GM19240 (cell line): Measurements from ENCODE around the gene MT2A.

ENCODE experiments used
- DNase-seq: peaks from one replicate; pipeline ENCODE4 v3.0.0; 2011; ENCODE audit warnings: low spot score; ENCODE audit not compliant: insufficient read length

Gene MT2A

DNA sequence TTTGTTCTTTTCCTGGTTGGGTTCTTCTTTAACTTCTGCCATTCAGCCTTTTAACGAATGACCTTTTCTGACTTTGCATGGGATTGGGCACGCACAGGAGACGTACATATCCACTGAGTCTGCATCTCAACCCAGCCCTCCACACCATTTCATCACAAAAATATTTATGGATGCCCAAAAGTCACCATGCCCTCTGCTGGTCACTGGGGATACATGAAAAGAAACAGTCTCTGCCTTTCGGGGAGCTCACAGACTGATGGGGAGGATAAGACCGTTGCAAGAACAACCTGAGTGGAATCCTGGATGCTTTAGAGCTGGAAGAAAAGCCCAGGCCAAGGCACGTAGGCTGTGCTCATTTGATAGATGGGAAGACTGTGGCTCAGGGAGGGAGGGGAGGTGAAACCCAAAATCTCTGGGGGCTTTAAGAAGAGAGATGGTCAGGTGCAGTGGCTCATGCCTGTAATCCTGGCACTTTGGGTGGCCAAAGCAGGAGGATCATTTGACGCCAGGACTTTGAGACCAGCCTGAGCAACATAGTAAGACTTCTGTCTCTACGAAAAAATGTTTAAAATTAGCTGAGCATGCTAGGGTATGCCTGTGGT, 7.9 kb upstream of the MT2A start:
- DNase-seq: peak; percentile 24

DNA sequence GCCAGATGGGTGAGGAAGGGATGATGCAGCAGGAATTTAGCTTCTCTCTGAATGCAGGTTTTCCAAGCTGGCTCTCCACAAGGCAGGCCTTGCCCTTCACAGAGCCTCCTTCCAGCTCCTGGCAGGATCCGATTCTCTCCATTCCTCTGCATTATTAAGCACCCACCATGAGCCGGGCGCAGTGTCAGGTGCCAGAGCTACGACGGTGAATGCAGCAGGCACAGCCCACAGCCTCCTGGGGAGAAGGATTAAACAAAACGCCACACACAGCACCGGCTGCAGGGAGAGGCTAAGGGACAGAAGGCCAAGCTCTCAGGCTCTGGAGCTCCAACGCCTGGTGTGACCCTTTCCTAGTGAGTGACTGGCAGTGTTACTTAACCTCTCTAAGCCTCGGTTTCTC, 7.1 kb upstream of the MT2A start:
- DNase-seq: no peak

GRCh38 chr16:56603589-56603988, 4.8 kb upstream of the MT2A start:
- no peak for DNase-seq

DNA sequence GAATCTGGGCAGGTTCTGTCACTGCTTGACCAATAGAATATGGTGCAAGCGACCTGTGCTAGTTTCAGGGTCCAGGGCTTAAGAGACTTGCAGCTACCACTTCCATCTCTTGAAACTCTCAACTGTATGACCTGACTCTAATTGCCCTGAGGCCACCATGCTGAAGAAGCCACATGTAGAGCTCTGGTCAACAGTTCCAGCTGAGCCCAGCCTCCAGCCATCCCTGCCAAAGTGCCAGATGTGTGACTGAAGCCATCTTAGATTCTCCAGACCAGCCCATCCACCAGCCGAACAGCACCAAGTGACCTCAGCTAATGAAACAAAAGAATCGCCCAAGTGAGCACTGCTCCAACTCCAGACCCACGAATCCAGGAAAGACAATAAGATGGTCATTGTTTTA, 3.4 kb upstream of the MT2A start:
- DNase-seq: no peak

- no peak for DNase-seq
Measured at GRCh38 chr16:56605475-56605874, 2.9 kb upstream of the MT2A start.

- DNase-seq: no peak
Measured at GRCh38 chr16:56606071-56606475, 2.3 kb upstream of the MT2A start.

DNA sequence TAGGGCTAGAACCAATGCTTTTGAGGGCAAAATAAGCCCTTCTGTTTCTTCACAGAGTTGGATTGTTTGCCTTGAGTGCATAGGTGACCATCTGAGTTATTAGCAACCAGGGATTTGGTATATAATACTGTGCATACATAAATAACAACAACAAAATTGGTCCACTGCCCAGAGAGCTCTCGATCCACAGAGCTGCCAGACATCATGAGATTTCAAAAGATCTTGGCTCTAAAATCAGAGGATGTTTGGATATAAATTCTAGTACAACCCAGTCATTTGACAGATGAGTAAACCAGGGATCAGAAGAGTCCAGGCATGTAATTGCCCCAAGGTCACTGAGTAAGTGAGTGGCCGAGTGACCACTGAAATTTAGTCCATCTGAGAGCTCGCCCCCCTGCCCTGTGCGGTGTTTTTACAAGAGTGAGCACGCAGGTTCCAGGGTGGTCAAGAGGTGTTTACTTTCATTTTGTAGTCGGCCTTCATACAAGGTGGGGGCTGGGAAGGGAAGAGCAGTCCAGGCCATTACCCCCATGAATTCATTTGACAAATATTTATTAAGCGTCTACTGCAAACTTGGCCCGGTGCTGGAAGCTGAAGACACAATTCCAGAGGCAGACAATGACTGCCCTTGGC, 1.8 kb upstream of the MT2A start:
- DNase-seq: no peak

GRCh38 chr16:56607109-56607618, 1.2 kb upstream of the MT2A start:
- no peak for DNase-seq

- no peak for DNase-seq
Measured at GRCh38 chr16:56607675-56608042, 725 bp upstream of the MT2A start.

DNA sequence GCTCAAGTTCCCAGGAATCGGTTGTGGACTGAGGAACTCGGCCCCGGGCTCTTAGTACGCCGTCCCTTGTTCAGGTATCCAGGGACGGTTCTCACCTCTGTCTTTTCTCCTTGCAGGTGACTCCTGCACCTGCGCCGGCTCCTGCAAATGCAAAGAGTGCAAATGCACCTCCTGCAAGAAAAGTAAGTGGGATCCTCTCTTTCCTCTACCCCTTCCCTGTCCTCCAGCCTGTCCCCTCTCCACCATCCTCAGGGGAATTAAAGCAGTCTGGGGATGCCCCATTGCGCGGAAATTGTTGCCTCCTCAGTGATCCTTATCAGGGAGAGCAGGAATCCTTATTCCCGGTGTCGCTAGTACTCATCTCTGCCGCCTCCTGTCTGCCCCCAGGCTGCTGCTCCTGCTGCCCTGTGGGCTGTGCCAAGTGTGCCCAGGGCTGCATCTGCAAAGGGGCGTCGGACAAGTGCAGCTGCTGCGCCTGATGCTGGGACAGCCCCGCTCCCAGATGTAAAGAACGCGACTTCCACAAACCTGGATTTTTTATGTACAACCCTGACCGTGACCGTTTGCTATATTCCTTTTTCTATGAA, 585 bp downstream of the MT2A start:
- DNase-seq: no peak

GRCh38 chr16:56609463-56609921, 1.1 kb downstream of the MT2A start:
- DNase-seq: peak; percentile 43

GRCh38 chr16:56610017-56610608, 1.7 kb downstream of the MT2A start:
- DNase-seq: no peak

DNA sequence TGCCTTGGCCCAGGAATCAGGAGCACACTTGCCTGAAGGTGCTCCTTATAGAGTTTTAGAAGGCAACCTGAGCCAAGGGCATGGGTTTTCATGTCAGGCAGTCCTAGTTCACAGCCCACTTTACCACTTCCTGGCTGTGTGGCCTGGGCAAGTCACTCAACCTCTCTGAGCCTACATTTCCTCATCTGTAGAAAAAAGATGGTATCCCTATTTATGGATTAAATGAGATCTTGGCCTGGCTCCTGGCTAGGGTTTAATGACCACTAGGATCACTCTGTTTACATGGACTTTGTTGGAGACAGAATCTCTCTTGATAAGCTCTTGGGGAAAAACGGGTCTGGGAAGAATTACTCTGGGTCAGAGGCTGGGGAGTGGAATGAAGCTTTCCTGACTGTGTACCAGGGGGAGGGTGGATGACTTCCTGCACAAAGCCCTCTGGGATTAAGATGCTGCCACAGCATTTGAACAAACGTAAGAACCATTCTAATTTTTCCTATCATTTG, 2.3 kb downstream of the MT2A start:
- no peak for DNase-seq

DNA sequence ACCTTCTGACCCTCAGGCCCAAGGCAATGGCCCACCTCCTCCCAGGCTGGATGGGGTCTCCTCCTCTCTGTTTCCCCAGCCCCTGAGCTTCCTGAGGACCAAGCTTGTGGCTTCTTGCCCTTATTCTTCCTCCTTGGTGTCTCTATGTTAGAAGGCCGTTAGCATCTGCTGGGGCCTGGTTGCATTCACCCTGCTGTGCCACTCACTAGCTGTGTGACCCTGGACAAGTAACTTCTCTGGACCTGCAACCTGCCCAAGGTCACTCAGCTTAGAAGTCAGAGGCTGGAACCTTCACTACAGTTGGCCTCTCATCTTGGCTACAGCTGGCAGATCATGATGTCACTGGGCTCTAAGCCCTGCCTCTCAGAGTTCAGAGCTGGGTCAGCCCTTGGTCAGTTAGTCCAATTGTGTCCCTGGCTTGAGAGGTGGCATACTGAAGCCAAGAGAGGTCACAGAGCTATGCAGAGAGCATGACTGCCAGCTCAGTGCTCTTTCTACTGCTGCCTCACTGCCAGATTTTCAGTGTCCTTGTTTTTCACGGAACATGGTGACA, 3.0 kb downstream of the MT2A start:
- no peak for DNase-seq

DNA sequence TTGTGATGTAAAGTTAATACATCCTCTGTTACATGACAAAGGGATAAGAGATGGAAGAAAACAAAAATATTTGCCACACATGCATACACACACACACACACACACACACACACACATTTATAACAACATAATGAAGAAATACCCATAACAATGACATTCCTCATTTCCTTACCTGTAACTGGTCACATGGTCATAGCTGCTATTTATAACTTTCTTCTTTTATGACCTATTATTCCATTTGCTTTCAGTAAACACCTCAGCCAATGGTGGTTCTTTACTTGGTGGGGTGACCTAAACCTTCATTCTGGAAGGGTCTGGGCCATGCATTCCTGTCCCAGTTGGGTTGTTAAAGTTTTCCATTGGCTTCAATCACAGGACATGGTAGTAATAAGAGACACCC, 5.3 kb downstream of the MT2A start:
- DNase-seq: no peak

- DNase-seq: no peak
Measured at GRCh38 chr16:56614549-56614991, 6.2 kb downstream of the MT2A start.

DNA sequence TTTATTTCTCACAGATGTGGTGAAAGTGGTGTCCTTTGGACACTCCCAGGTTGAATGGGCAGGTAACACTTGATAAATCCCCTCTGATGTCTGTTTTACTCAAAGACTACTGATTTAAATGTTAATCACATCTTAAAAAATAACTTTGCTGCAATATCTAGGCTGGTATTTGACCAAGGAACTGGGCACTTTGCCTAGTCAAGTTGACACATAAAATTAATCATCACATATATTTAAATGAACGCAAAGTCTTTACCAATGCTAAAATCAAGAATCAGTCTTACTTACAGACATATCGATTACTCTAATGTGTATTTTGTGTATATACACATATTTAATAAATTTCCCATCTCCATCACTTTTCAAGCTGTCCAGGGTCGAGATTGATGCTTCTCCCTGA, 7.0 kb downstream of the MT2A start:
- DNase-seq: no peak

- DNase-seq: no peak
Measured at GRCh38 chr16:56616608-56617211, 8.3 kb downstream of the MT2A start.

DNA sequence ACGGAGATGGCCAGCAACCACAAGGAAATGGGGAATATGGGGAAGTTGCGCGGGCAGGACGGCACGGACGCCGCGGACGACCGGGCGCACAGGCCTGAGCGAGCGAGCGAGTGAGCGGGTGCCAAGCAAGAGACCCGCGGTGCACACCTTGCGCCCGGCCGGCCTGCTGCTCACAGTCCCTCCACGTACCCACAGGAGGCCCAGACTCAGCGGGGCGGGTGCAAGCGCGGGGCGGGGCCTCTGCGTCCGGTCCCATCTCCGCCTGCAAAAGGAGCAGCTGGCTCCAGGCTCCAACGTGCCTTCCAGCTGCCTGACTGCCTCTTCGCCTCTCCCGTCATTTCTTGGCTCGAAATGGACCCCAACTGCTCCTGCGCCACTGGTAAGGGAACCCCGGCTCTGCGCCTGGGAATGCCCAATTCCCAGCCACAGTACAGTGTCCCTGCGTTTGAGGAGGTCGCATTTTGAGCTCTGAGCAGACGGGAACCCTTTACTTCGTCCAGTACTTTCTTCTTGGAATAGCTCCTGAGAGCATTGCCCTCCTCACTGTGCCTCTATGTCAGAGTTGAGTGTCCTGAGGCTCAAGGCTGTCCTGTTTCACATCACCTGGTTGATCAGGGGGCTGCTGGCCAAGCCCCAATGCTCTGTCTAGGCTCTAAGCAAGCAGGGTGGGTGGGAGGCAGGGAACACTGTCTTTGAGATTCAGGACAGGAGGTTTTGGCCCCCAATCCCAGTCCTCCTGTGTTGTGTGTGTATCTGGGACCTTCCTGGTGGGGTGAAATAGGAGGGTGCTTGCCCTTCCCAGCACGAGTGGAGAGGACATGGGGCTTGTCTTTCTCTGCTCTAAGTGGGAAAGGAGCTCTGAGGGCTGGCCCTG, 9.1 kb downstream of the MT2A start:
- DNase-seq: no peak

- DNase-seq: no peak
Measured at GRCh38 chr16:56618138-56618537, 9.8 kb downstream of the MT2A start.
